Spleen (tissue), 11 donors: ENCODE measurements around the gene HPSE2. TPM values are rescaled to one million over a fixed set of nuclear protein-coding genes. Genes with fewer than 3 reads are reported as not detected.

ENCODE experiments used
- DNase-seq: peaks from one replicate; pipeline ENCODE4 v3.0.0-alpha.2; 2020
- H3K27ac ChIP-seq, 8 donors: fragments of 200-600 bp; sonication (generic) in 7 of 8; 1 replicate in 4 of 8; 2 replicates in 4 of 8; pipeline versions ENCODE4 v1.5.0 to v1.8.0; 2016 to 2021; ENCODE audit warnings: inconsistent platforms in 4 of 8, mild to moderate bottlenecking in 4 of 8, moderate library complexity in 1 of 8
- H3K27me3 ChIP-seq, 7 donors: fragments of 200-600 bp; sonication (generic) in 6 of 7; replicated peaks in 1 of 7; 1 replicate in 4 of 7; 2 replicates in 3 of 7; pipeline versions ENCODE4 v1.5.0 to v1.8.0; 2016 to 2021; ENCODE audit warnings: inconsistent platforms in 3 of 7, mild to moderate bottlenecking in 1 of 7
- H3K36me3 ChIP-seq, 6 donors: fragments of 200-600 bp; sonication (generic) in 5 of 6; 1 replicate in 4 of 6; 2 replicates in 2 of 6; pipeline versions ENCODE4 v1.5.0 to v1.8.0; 2016 to 2021; ENCODE audit warnings: inconsistent platforms in 2 of 6
- H3K4me1 ChIP-seq, 6 donors: fragments of 200-600 bp; sonication (generic) in 5 of 6; 1 replicate in 3 of 6; 2 replicates in 3 of 6; pipeline versions ENCODE4 v1.5.0 to v1.8.0; 2016 to 2021; ENCODE audit warnings: inconsistent platforms in 3 of 6
- H3K4me3 ChIP-seq, 8 donors: fragments of 200-600 bp; sonication (generic) in 7 of 8; 1 replicate in 4 of 8; 2 replicates in 4 of 8; pipeline versions ENCODE4 v1.5.0 to v1.8.0; 2016 to 2021; ENCODE audit warnings: inconsistent platforms in 4 of 8, mild to moderate bottlenecking in 4 of 8, moderate library complexity in 2 of 8
- H3K9me3 ChIP-seq, 8 donors: fragments of 200-600 bp; sonication (generic) in 7 of 8; 1 replicate in 4 of 8; 2 replicates in 4 of 8; pipeline versions ENCODE4 v1.5.0 to v1.8.0; 2016 to 2021; ENCODE audit warnings: inconsistent platforms in 4 of 8
- CTCF ChIP-seq, 11 experiments: fragments of 200-600 bp in 7 of 11; fragments of 450-650 bp in 4 of 11; sonication (generic) in 4 of 11; IDR thresholded peaks in 8 of 11; conservative IDR thresholded peaks in 3 of 11; 1 replicate in 7 of 11; 2 replicates in 4 of 11; pipeline versions ENCODE4 v1.4.0 to v1.8.0; 2016 to 2021; ENCODE audit warnings: antibody characterized with exemption in 11 of 11, inconsistent platforms in 4 of 11, mild to moderate bottlenecking in 1 of 11
- POLR2A ChIP-seq, 3 donors: fragments of 450-650 bp; IDR thresholded peaks; one replicate each; pipeline ENCODE4 v1.5.1; 2017; ENCODE audit warnings: antibody characterized with exemption in 3 of 3, mild to moderate bottlenecking in 1 of 3
- POLR2AphosphoS5 ChIP-seq, 3 donors: sonication (generic); formaldehyde crosslinking; IDR thresholded peaks; one replicate each; pipeline ENCODE4 v1.5.1; 2017; ENCODE audit warnings: antibody characterized with exemption in 3 of 3
- WGBS, 5 donors: extraction: QIAGEN DNeasy Blood & Tissue Kit in 3 of 5; methylation state at CpG; one replicate each; pipeline versions ENCODE4 v1.1.5 to v1.1.7; 2013 to 2018; 5-methylcytosine and 5-hydroxymethylcytosine counted together
- intact Hi-C: fragments of 100-400 bp; cut with DNase I; formaldehyde crosslinking; loops from one replicate; pipeline ENCODE4 v1.15.0; 2023; ENCODE audit warnings: low total_unique reads
- polyA plus RNA-seq, 3 donors: library from polyadenylated mRNA; stranded (reverse); fragments of 200-250 nt; gene quantifications; one replicate each; pipeline ENCODE4 v1.2.1, GENCODE V29; 2013
- total RNA-seq, 7 donors: library from RNA; depleted of rRNA in 3 of 7; stranded (reverse); fragments of >200 nt in 3 of 7; fragmentation: NEBNext Ultra II Directional in 4 of 7; extraction: Animal tissue kit (Norgen Biotek cat#: 25700) in 4 of 7; gene quantifications; one replicate each; pipeline versions ENCODE4 v1.1.0 to v1.2.1, GENCODE V29; 2016 to 2021
- donor health status: healthy with polysubstance abuse.
- donor health status: DM: no; HTN: no; CAD: no; lungs with moderate emphysema.
- donor health status: DM: no; HTN: no; CAD: no.
- donor health status: Bipolar disorder and iron deficiency.
- donor health status: healthy.
- donor health status: DM: no; HTN: no; CAD: no.
- donor health status: DM: yes; HTN: yes; CAD: no.

Gene HPSE2
- total and polyA plus RNA-seq, 10 donors: 0.02 to 0.64 (median 0.03) TPM; not detected in 5

GRCh38 chr10:98536551-98536950 is 699.1 kb downstream of the HPSE2 start:
- TF ChIP-seq POLR2A (IDR thresholded peaks at IDR 0.05): no peak
- TF ChIP-seq POLR2AphosphoS5 (IDR thresholded peaks at IDR 0.05): no peak
- TF ChIP-seq CTCF (IDR thresholded peaks at IDR 0.05 in 8 of 11, conservative IDR thresholded peaks at IDR 0.05 in 3 of 11): no peak
- DNase-seq: no peak
- H3K4me3 ChIP-seq: no peak overlapping the region
- H3K27me3 ChIP-seq: peaks cover 0 to 6% (median 0%) of the 10 kb centered on the region in 7 donors
- intact Hi-C loops: no loop called here
- no peaks in the 10 kb centered on the region for H3K4me1 ChIP-seq
- H3K36me3 ChIP-seq: no peaks in the 10 kb centered on the region
- 74 to 85% (median 77%) methylated on average over 3 of the region's 3 CpGs for WGBS, 5 donors
- no peaks in the 10 kb centered on the region for H3K9me3 ChIP-seq
- H3K27ac ChIP-seq: no peak overlapping the region

GRCh38 chr10:98533746-98534445 is 701.8 kb downstream of the HPSE2 start:
- WGBS, 5 donors: 85 to 96% (median 88%) methylated on average over 3 of the region's 3 CpGs
- H3K4me3 ChIP-seq: no peak overlapping the region
- H3K9me3 ChIP-seq: no peaks in the 10 kb centered on the region
- intact Hi-C loops: no loop called here
- DNase-seq: no peak
- no peaks in the 10 kb centered on the region for H3K36me3 ChIP-seq
- no peak overlapping the region for H3K27ac ChIP-seq
- TF ChIP-seq POLR2AphosphoS5 (IDR thresholded peaks at IDR 0.05): no peak
- TF ChIP-seq CTCF (IDR thresholded peaks at IDR 0.05 in 8 of 11, conservative IDR thresholded peaks at IDR 0.05 in 3 of 11): no peak
- TF ChIP-seq POLR2A (IDR thresholded peaks at IDR 0.05): no peak
- H3K4me1 ChIP-seq: no peaks in the 10 kb centered on the region
- peaks cover 0 to 6% (median 0%) of the 10 kb centered on the region in 7 donors for H3K27me3 ChIP-seq

- 59 to 64% (median 63%) methylated on average over 3 of the region's 3 CpGs for WGBS, 5 donors
- no peak for TF ChIP-seq POLR2A (IDR thresholded peaks at IDR 0.05)
- no peak for TF ChIP-seq POLR2AphosphoS5 (IDR thresholded peaks at IDR 0.05)
- TF ChIP-seq CTCF (IDR thresholded peaks at IDR 0.05 in 8 of 11, conservative IDR thresholded peaks at IDR 0.05 in 3 of 11): no peak
These were observed 702.4 kb downstream of the HPSE2 start for GRCh38 chr10:98533241-98533640.

GRCh38 chr10:98528805-98529183 is 706.9 kb downstream of the HPSE2 start:
- H3K4me3 ChIP-seq: no peak overlapping the region
- 89 to 95% (median 94%) methylated on average over 9 of the region's 9 CpGs for WGBS, 5 donors
- TF ChIP-seq POLR2AphosphoS5 (IDR thresholded peaks at IDR 0.05) (no peak), POLR2A (IDR thresholded peaks at IDR 0.05) (no peak), CTCF (IDR thresholded peaks at IDR 0.05 in 8 of 11, conservative IDR thresholded peaks at IDR 0.05 in 3 of 11) (no peak)
- intact Hi-C loops: no loop called here
- H3K27ac ChIP-seq: peak overlapping the region in 3 of 8 donors; percentile 23 to 35 (median 26)
- H3K27me3 ChIP-seq: peaks cover 0 to 15% (median 0%) of the 10 kb centered on the region in 7 donors
- no peaks in the 10 kb centered on the region for H3K4me1 ChIP-seq
- DNase-seq: no peak
- no peaks in the 10 kb centered on the region for H3K9me3 ChIP-seq
- no peaks in the 10 kb centered on the region for H3K36me3 ChIP-seq

More at GRCh38 chr10:98533241-98533640, 702.4 kb downstream of the HPSE2 start:
- intact Hi-C loops: no loop called here
- Histone ChIP-seq H3K36me3 (no peaks in the 10 kb centered on the region), H3K9me3 (no peaks in the 10 kb centered on the region), H3K4me1 (no peaks in the 10 kb centered on the region), H3K4me3 (no peak overlapping the region), H3K27ac (no peak overlapping the region), H3K27me3 (peaks cover 0 to 6% (median 0%) of the 10 kb centered on the region in 7 donors)
- no peak for DNase-seq
